Mesenchymal stem cell (in vitro differentiated cells and primary cell): ENCODE results near the gene MEF2B.
"Not testable (repeated sequence)": the region's sequence is repeated elsewhere in the genome, so short reads cannot be mapped to it uniquely, and the experiment has no call there.

Source experiments
- DNase-seq: peaks from one replicate; pipeline ENCODE4 v3.0.0-alpha.2; 2013
- H2AFZ ChIP-seq: one replicate; pipeline ENCODE4 v1.6.1; 2013; ENCODE audit warnings: low read depth, mild to moderate bottlenecking, control low read depth, inconsistent platforms, low read length, moderate library complexity
- H2AK5ac ChIP-seq: 2 replicates; pipeline ENCODE4 v1.6.1; 2013; ENCODE audit warnings: low read length, moderate library complexity, mild to moderate bottlenecking, inconsistent platforms; ENCODE audit not compliant: severe bottlenecking
- H2BK120ac ChIP-seq: one replicate; pipeline ENCODE4 v1.6.1; 2013; ENCODE audit warnings: low read depth, mild to moderate bottlenecking, inconsistent platforms, low read length, moderate library complexity
- H2BK12ac ChIP-seq, 2 experiments: one replicate each; pipeline ENCODE4 v1.6.1; 2013; ENCODE audit warnings: inconsistent platforms in 2 of 2, low read length in 2 of 2, mild to moderate bottlenecking in 2 of 2, moderate library complexity in 2 of 2, control low read depth in 1 of 2
- H2BK15ac ChIP-seq: one replicate; pipeline ENCODE4 v1.6.1; 2013; ENCODE audit warnings: mild to moderate bottlenecking, low read depth, inconsistent platforms; ENCODE audit not compliant: poor library complexity, severe bottlenecking
- H2BK5ac ChIP-seq: 2 replicates; pipeline ENCODE4 v1.6.1; 2013; ENCODE audit warnings: low read depth, mild to moderate bottlenecking, low read length, control low read depth, inconsistent platforms; ENCODE audit not compliant: poor library complexity, severe bottlenecking
- H3K14ac ChIP-seq, 2 experiments: one replicate each; pipeline ENCODE4 v1.6.1; 2013; ENCODE audit warnings: inconsistent platforms in 2 of 2, low read length in 2 of 2, control low read depth in 1 of 2, mild to moderate bottlenecking in 1 of 2, moderate library complexity in 1 of 2
- H3K18ac ChIP-seq, 2 experiments: one replicate each; pipeline ENCODE4 v1.6.1; 2013; ENCODE audit warnings: inconsistent platforms in 2 of 2, low read length in 2 of 2, control low read depth in 1 of 2, low read depth in 1 of 2, mild to moderate bottlenecking in 1 of 2
- H3K23ac ChIP-seq, 2 experiments: one replicate each; pipeline ENCODE4 v1.6.1; 2013; ENCODE audit warnings: inconsistent platforms in 2 of 2, low read length in 2 of 2, mild to moderate bottlenecking in 2 of 2, moderate library complexity in 2 of 2, control low read depth in 1 of 2
- H3K27ac ChIP-seq: 2 replicates; pipeline ENCODE4 v1.5.1; 2013; ENCODE audit warnings: mild to moderate bottlenecking, moderate library complexity, low read length, control low read depth, inconsistent platforms; ENCODE audit not compliant: poor library complexity, severe bottlenecking
- H3K27me3 ChIP-seq, 2 experiments: 2 replicates each; pipeline versions ENCODE4 v1.6.1 to v1.7.0; 2013; ENCODE audit warnings: low read length in 2 of 2, mild to moderate bottlenecking in 2 of 2, moderate library complexity in 2 of 2, control low read depth in 1 of 2, inconsistent platforms in 1 of 2; ENCODE audit not compliant: control insufficient read depth in 1 of 2, insufficient read depth in 1 of 2
- H3K36me3 ChIP-seq, 2 experiments: 2 replicates each; pipeline versions ENCODE4 v1.6.1 to v1.7.0; 2013; ENCODE audit warnings: low read length in 2 of 2, control low read depth in 1 of 2, inconsistent platforms in 1 of 2, low read depth in 1 of 2, mild to moderate bottlenecking in 1 of 2; ENCODE audit not compliant: insufficient read depth in 2 of 2, control insufficient read depth in 1 of 2
- H3K4ac ChIP-seq, 2 experiments: one replicate each; pipeline ENCODE4 v1.6.1; 2013; ENCODE audit warnings: inconsistent platforms in 2 of 2, low read length in 2 of 2, mild to moderate bottlenecking in 2 of 2, moderate library complexity in 2 of 2, control low read depth in 1 of 2, low read depth in 1 of 2
- H3K4me1 ChIP-seq: 2 replicates; pipeline ENCODE4 v1.6.1; 2013; ENCODE audit warnings: low read depth, low read length, control low read depth; ENCODE audit not compliant: control insufficient read depth, insufficient read depth
- H3K4me2 ChIP-seq: 2 replicates; pipeline ENCODE4 v1.6.1; 2013; ENCODE audit warnings: low read length, mild to moderate bottlenecking, inconsistent platforms; ENCODE audit not compliant: poor library complexity, severe bottlenecking
- H3K4me3 ChIP-seq, 2 experiments: 2 replicates each; pipeline versions ENCODE4 v1.5.1 to v1.7.0; 2013; ENCODE audit warnings: low read length in 2 of 2, mild to moderate bottlenecking in 2 of 2, control low read depth in 1 of 2, low read depth in 1 of 2; ENCODE audit not compliant: insufficient read depth in 1 of 2
- H3K79me1 ChIP-seq: replicated peaks from 2 replicates; pipeline ENCODE4 v1.6.1; 2013; ENCODE audit warnings: mild to moderate bottlenecking, control low read depth, low read length, inconsistent platforms; ENCODE audit not compliant: poor library complexity, severe bottlenecking
- H3K9ac ChIP-seq: 2 replicates; pipeline ENCODE4 v1.7.0; 2013; ENCODE audit warnings: mild to moderate bottlenecking, low read length, moderate library complexity
- H3K9me3 ChIP-seq: 2 replicates; pipeline ENCODE4 v1.7.0; 2013; ENCODE audit warnings: mild to moderate bottlenecking, low read length; ENCODE audit not compliant: control insufficient read depth
- H4K8ac ChIP-seq: one replicate; pipeline ENCODE4 v1.6.1; 2013; ENCODE audit warnings: inconsistent platforms, mild to moderate bottlenecking, low read length, moderate library complexity
- H4K91ac ChIP-seq: one replicate; pipeline ENCODE4 v1.6.1; 2013; ENCODE audit warnings: mild to moderate bottlenecking, low read length, inconsistent platforms
- WGBS: methylation state at CpG from one replicate; pipeline ENCODE4 v1.1.7; 2013; ENCODE audit warnings: mixed read lengths; 5-methylcytosine and 5-hydroxymethylcytosine counted together

MEF2B gene

DNA sequence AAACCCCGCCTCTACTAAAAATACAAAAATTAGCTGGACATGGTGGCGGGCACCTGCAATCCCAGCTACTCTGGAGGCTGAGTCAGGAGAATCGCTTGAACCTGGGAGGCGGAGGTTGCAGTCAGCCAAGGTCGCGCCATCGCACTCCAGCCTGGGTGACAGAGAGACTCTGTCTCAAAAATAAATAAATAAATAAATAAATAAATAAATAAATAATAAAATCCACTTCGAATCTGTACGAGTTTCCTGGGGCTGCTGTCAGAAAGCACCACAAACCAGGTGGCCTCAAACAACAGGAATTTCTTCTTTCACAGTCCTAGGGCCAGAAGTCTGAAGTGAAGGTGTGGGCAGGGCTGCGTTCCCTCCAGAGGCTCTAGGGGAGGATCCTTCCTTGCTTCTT is 67.5 kb downstream of the MEF2B start:
- H2AK5ac ChIP-seq, H2BK12ac ChIP-seq, H2BK5ac ChIP-seq, H3K9me3 ChIP-seq, H3K27ac ChIP-seq, H3K27me3 ChIP-seq, H2BK120ac ChIP-seq, H3K14ac ChIP-seq, H2AFZ ChIP-seq, H3K4me2 ChIP-seq, DNase-seq, H3K18ac ChIP-seq, H3K79me1 ChIP-seq, H4K91ac ChIP-seq, H3K4ac ChIP-seq, H3K9ac ChIP-seq, H3K4me3 ChIP-seq, H3K23ac ChIP-seq, H2BK15ac ChIP-seq, H4K8ac ChIP-seq: not testable (repeated sequence)
- WGBS = 100% methylated on average over 6 of the region's 10 CpGs
- Histone ChIP-seq H3K4me1 (peaks cover 20% of the 10 kb centered on the region), H3K36me3 (peaks cover 0 to 10% of the 10 kb centered on the region in 2 experiments)

GRCh38 chr19:19101540-19101939 is 68.5 kb downstream of the MEF2B start:
- Histone ChIP-seq H3K4me2 (no peak overlapping the region), H2BK120ac (no peak overlapping the region), H4K91ac (no peak overlapping the region), H3K9me3 (no peaks in the 10 kb centered on the region), H3K27ac (no peak overlapping the region), H3K4me1 (peaks cover 22% of the 10 kb centered on the region), H4K8ac (no peak overlapping the region), H2BK12ac (no peak overlapping the region), H3K4ac (no peak overlapping the region), H3K23ac (no peak overlapping the region), H3K14ac (no peak overlapping the region), H3K27me3 (no peaks in the 10 kb centered on the region), H3K9ac (no peak overlapping the region), H3K36me3 (peaks cover 0 to 17% of the 10 kb centered on the region in 2 experiments), H2AK5ac (no peak overlapping the region), H2BK15ac (no peak overlapping the region), H2AFZ (no peak overlapping the region), H3K4me3 (no peak overlapping the region), H3K79me1 (no peaks in the 10 kb centered on the region), H2BK5ac (no peak overlapping the region), H3K18ac (no peak overlapping the region)
- DNase-seq = no peak
- WGBS = 94% methylated on average over 7 of the region's 8 CpGs

GRCh38 chr19:19098703-19099632 is 71.1 kb downstream of the MEF2B start:
- Histone ChIP-seq H3K4me3 (no peak overlapping the region), H3K14ac (no peak overlapping the region), H2BK12ac (no peak overlapping the region), H3K79me1 (no peaks in the 10 kb centered on the region), H3K9ac (no peak overlapping the region), H3K4me1 (peaks cover 21% of the 10 kb centered on the region), H2BK120ac (no peak overlapping the region), H2AK5ac (no peak overlapping the region), H3K23ac (no peak overlapping the region), H4K91ac (no peak overlapping the region), H3K18ac (no peak overlapping the region), H3K36me3 (peaks cover 0 to 12% of the 10 kb centered on the region in 2 experiments), H2BK5ac (no peak overlapping the region), H2BK15ac (no peak overlapping the region), H2AFZ (no peak overlapping the region), H3K4me2 (no peak overlapping the region), H3K27me3 (no peaks in the 10 kb centered on the region), H4K8ac (no peak overlapping the region), H3K9me3 (no peaks in the 10 kb centered on the region), H3K4ac (no peak overlapping the region), H3K27ac (no peak overlapping the region)
- WGBS = 88% methylated on average over 18 of the region's 18 CpGs
- DNase-seq = no peak

DNA sequence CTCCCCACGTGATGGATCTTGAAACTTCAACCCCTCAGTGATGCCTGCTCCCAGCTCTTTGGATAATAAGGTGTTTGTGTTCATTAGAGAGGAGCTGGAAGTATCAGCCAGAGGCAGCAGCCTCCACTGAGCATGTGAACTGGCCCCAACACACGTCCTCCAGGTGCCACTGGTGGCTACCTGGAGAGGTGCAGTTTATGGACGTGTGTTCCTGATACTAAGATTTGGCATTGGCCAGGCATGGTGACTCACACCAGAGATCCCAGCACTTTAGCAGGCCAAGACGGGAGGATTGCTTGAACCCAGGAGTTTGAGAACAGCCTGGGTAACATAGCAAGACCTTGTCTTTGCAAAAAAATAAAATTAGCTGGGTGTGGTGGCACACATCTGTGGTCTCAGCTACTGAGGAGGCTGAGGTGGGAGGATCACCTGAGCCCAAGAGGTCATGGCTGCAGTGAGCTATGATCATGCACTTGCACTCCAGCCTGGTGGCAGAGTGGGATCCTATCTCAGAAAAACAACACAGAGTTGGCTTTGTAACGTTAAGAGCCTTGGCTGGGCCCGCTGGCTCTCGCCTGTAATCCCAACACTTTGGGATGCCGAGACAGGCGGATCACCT is 71.9 kb downstream of the MEF2B start:
- H2BK15ac ChIP-seq = no peak overlapping the region

More for the DNA sequence above, 71.9 kb downstream of the MEF2B start:
- 86% methylated on average over 9 of the region's 9 CpGs for WGBS
- H4K91ac ChIP-seq = no peak overlapping the region
- peaks cover 0 to 12% of the 10 kb centered on the region in 2 experiments for H3K36me3 ChIP-seq
- no peak overlapping the region for H3K14ac ChIP-seq
- no peak overlapping the region for H3K27ac ChIP-seq
- DNase-seq = no peak
- H3K18ac ChIP-seq = no peak overlapping the region
- no peaks in the 10 kb centered on the region for H3K27me3 ChIP-seq
- peaks cover 23% of the 10 kb centered on the region for H3K4me1 ChIP-seq
- H2BK12ac ChIP-seq = no peak overlapping the region
- no peak overlapping the region for H3K4ac ChIP-seq
- H3K79me1 ChIP-seq = no peaks in the 10 kb centered on the region
- H3K4me3 ChIP-seq = no peak overlapping the region
- H2AFZ ChIP-seq = no peak overlapping the region
- H2BK120ac ChIP-seq = no peak overlapping the region
- H3K23ac ChIP-seq = no peak overlapping the region
- H2AK5ac ChIP-seq = no peak overlapping the region
- no peaks in the 10 kb centered on the region for H3K9me3 ChIP-seq
- H3K4me2 ChIP-seq = no peak overlapping the region
- no peak overlapping the region for H4K8ac ChIP-seq
- no peak overlapping the region for H2BK5ac ChIP-seq
- H3K9ac ChIP-seq = no peak overlapping the region
